ENCODE measurements around the gene GPR35.

DNA sequence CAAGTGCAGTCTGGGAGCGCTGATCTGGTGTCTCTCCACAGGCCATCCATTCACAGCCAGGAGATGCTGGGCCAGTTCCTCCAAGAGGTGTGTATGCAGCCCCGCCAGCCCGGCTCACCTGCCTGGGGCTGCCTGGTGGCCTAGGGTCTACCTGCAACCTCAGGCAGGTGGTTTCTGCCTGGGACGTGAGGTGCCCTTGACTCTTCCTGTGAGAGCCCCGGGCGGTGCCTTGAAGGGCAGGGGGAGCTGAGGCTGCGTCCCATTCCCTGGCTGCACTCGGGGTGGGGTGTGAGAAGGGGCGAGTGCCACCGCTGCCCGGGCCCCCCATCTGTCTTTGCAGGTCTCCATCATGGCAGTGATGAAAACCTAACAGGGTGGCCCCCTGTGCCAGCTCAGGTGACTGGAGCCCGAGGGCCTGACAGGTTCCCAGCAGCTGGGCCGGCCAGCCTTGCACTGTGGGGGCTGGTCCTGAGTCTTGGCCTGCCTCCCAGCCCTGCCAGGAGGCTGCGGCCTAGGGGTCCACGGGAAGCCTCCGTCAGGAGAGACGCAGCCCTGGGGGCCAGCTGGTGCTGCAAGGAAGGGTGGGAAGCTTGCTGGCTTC, 26.9 kb upstream of the GPR35 start:
- TF ChIP-seq, protein P1, sequence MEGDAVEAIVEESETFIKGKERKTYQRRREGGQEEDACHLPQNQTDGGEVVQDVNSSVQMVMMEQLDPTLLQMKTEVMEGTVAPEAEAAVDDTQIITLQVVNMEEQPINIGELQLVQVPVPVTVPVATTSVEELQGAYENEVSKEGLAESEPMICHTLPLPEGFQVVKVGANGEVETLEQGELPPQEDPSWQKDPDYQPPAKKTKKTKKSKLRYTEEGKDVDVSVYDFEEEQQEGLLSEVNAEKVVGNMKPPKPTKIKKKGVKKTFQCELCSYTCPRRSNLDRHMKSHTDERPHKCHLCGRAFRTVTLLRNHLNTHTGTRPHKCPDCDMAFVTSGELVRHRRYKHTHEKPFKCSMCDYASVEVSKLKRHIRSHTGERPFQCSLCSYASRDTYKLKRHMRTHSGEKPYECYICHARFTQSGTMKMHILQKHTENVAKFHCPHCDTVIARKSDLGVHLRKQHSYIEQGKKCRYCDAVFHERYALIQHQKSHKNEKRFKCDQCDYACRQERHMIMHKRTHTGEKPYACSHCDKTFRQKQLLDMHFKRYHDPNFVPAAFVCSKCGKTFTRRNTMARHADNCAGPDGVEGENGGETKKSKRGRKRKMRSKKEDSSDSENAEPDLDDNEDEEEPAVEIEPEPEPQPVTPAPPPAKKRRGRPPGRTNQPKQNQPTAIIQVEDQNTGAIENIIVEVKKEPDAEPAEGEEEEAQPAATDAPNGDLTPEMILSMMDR (IDR thresholded peaks at IDR 0.05): no peak
- no peak for TF ChIP-seq EZH2 (IDR thresholded peaks at IDR 0.05)
